ENCODE measurements around the gene ESAM.

ESAM gene

GRCh38 chr11:124763156-124763947 lies 1.3 kb upstream of the ESAM start (continued):
- TF ChIP-seq KLF17 (tag by site-specific recombination; IDR thresholded peaks at IDR 0.05) (peak; percentile 26; the same call in 1 of the 2 replicates), OSR2 (tag by site-specific recombination; IDR thresholded peaks at IDR 0.05) (no peak), ZNF133 (tag by site-specific recombination; IDR thresholded peaks at IDR 0.05) (no peak), ZNF266 (tag by site-specific recombination; IDR thresholded peaks at IDR 0.05; ENCODE audit: low read depth) (no peak), ZNF514 (tag by site-specific recombination; IDR thresholded peaks at IDR 0.05) (no peak), ZEB2 (tag by site-specific recombination; IDR thresholded peaks at IDR 0.05) (peak; percentile 74), KLF9 (tag by site-specific recombination; IDR thresholded peaks at IDR 0.05; ENCODE audit: low read depth) (no peak), ZNF837 (tag by site-specific recombination; IDR thresholded peaks at IDR 0.05) (no peak), ZNF362 (tag by site-specific recombination; IDR thresholded peaks at IDR 0.05) (peak; percentile 94), ZNF132 (tag by site-specific recombination; IDR thresholded peaks at IDR 0.05; ENCODE audit: borderline replicate concordance) (no peak), ZBTB48 (tag by site-specific recombination; IDR thresholded peaks at IDR 0.05) (no peak), KLF16 (tag by site-specific recombination; IDR thresholded peaks at IDR 0.05) (no peak), SP2 (tag by site-specific recombination; IDR thresholded peaks at IDR 0.05) (no peak), ZBTB8A (tag by site-specific recombination; IDR thresholded peaks at IDR 0.05) (peak; percentile 59), ZSCAN5A (tag by site-specific recombination; IDR thresholded peaks at IDR 0.05) (no peak), ZNF658 (tag by site-specific recombination; IDR thresholded peaks at IDR 0.05) (no peak), ZNF146 (tag by site-specific recombination; IDR thresholded peaks at IDR 0.05) (no peak), ZXDB (tag by site-specific recombination; IDR thresholded peaks at IDR 0.05) (0 out of 2 replicates have a peak, but pooled peaks have one; percentile 33), KLF10 (tag by site-specific recombination; IDR thresholded peaks at IDR 0.05) (no peak), ZNF610 (tag by site-specific recombination; IDR thresholded peaks at IDR 0.05; ENCODE audit: borderline replicate concordance) (0 out of 2 replicates have a peak, but pooled peaks have one; percentile 36), BCL11A (tag by site-specific recombination; IDR thresholded peaks at IDR 0.05; ENCODE audit: low read depth) (no peak)

GRCh38 chr11:124762624-124763155 lies 600 bp upstream of the ESAM start:
- POLR2A ChIA-PET, result interaction anchor here (0.6 to 2.6 kb wide), 4 partner anchors 16 to 89 kb away, joined by 7 to 14 read pairs (median 12); partner anchors contain the start of genes MSANTD2, SIAE and SPA17
- peak; percentile 75; the same call in 1 of the 2 replicates for TF ChIP-seq ZNF600 (tag by site-specific recombination; IDR thresholded peaks at IDR 0.05)
- TF ChIP-seq ZNF677 (tag by site-specific recombination; IDR thresholded peaks at IDR 0.05), result no peak
- TF ChIP-seq ZNF223 (tag by site-specific recombination; IDR thresholded peaks at IDR 0.05), result 0 out of 2 replicates have a peak, but pooled peaks have one; percentile 12
- TF ChIP-seq SP2 (tag by site-specific recombination; IDR thresholded peaks at IDR 0.05), result 0 out of 2 replicates have a peak, but pooled peaks have one; percentile 24
- peak; percentile 13; the same call in 1 of the 2 replicates for TF ChIP-seq ZNF423 (tag by site-specific recombination; IDR thresholded peaks at IDR 0.05)
- peak; percentile 27; the same call in 1 of the 2 replicates for TF ChIP-seq ZIC2 (tag by site-specific recombination; IDR thresholded peaks at IDR 0.05)
- TF ChIP-seq PATZ1 (tag by site-specific recombination; IDR thresholded peaks at IDR 0.05), result peak; percentile 14; the same call in 1 of the 2 replicates
- TF ChIP-seq KLF10 (tag by site-specific recombination; IDR thresholded peaks at IDR 0.05), result no peak
- no peak for TF ChIP-seq ZNF10 (tag by site-specific recombination; IDR thresholded peaks at IDR 0.05)
- no peak for TF ChIP-seq ZNF16 (tag by site-specific recombination; IDR thresholded peaks at IDR 0.05; ENCODE audit: low read depth)
- peak; percentile 72 for TF ChIP-seq ZBTB26 (tag by site-specific recombination; optimal IDR thresholded peaks at IDR 0.05)

More at GRCh38 chr11:124762624-124763155, 600 bp upstream of the ESAM start:
- Histone ChIP-seq H3K36me3 (ENCODE audit: control insufficient read depth in 2 of 2, insufficient read depth in 1 of 2, low read length in 2 of 2) (peaks cover 0 to 20% of the 10 kb centered on the region in 2 experiments; a peak in 1 of 3 replicates), H3K4me1 (ENCODE audit: control insufficient read depth, insufficient read depth, low read length) (no peaks in the 10 kb centered on the region), H3K27ac (ENCODE audit: extremely low read depth, low read depth, low read length) (no peak overlapping the region; the same call in 1 of the 2 replicates), H3K9me3 (ENCODE audit: control insufficient read depth, insufficient read depth, low read depth, low read length) (no peaks in the 10 kb centered on the region), H3K4me3 (ENCODE audit: low read depth, low read length) (peak overlapping the region; percentile 57)
- CTCF ChIA-PET, result interaction anchor here (0.6 to 4.3 kb wide), 22 partner anchors 9 to 1431 kb away, joined by 3 to 42 read pairs (median 4); no protein-coding TSS in a partner anchor
